GM12801 (cell line): ENCODE results near the gene MAK.

Experiments
- TF ChIP-seq, protein P1 (sequence below): IDR thresholded peaks from one replicate; pipeline ENCODE4 v1.5.1; 2011; ENCODE audit warnings: control low read depth; ENCODE audit not compliant: insufficient read length; ENCODE audit errors: extremely low read depth

MAK gene

DNA sequence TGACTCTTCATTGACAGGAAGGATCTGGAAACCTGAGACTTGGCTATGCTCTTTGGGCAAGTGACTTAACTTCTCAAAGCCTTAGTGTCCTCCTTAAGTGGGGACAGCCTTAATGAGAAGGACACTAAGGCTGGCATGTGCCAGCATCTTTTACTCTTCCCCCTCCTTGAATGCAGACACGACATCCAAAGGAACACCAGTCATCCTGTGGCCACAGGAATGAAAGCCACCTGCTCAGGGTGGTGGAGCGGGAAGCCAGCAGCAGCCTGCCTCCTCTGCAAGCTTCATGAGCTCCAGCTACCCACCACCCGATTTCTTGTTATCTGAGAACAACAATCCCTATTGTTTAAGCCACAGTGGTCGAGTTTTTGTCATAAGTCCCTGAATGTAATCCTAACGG lies 46.2 kb downstream of the MAK start:
- TF ChIP-seq, protein P1, sequence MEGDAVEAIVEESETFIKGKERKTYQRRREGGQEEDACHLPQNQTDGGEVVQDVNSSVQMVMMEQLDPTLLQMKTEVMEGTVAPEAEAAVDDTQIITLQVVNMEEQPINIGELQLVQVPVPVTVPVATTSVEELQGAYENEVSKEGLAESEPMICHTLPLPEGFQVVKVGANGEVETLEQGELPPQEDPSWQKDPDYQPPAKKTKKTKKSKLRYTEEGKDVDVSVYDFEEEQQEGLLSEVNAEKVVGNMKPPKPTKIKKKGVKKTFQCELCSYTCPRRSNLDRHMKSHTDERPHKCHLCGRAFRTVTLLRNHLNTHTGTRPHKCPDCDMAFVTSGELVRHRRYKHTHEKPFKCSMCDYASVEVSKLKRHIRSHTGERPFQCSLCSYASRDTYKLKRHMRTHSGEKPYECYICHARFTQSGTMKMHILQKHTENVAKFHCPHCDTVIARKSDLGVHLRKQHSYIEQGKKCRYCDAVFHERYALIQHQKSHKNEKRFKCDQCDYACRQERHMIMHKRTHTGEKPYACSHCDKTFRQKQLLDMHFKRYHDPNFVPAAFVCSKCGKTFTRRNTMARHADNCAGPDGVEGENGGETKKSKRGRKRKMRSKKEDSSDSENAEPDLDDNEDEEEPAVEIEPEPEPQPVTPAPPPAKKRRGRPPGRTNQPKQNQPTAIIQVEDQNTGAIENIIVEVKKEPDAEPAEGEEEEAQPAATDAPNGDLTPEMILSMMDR, result no peak

DNA sequence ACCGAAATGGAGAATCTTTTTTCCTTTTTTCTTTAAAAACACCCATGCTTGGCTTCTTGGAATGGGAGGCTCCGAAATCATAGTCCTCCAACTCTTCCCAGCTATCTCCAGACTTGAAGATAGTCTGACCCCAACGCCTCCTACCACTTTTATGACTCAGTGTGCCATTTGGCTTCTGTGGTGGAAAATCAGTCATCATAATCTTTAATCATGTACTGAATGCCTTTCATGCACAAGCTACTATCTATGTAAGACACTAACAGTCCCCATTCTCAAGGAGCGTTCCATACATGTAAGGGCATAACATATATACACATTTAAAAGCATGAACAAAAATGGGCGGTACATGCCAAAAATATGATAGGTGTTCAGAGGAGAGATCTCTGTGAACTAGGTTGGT lies 46.7 kb downstream of the MAK start:
- TF ChIP-seq, protein P1, result no peak

DNA sequence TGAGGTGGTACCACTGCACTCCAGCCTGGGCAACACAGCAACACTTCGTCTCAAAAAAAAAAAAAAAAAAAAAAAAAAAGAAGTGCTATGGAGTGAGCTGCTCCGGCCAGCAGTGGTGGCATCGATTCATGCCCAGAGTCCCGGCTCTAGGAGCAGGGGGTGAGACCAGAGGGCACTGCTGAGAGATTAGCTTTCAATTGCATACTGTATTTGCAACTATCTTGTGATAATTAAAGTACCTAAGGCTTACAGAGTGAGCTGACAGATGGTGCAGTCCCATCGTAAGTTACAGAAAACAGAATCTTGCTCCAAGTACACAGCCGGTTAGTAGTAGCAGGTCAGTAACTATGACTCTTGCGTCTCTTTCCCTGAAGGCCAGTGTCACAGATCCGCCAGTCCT lies 59.3 kb downstream of the MAK start:
- TF ChIP-seq, protein P1, result no peak

DNA sequence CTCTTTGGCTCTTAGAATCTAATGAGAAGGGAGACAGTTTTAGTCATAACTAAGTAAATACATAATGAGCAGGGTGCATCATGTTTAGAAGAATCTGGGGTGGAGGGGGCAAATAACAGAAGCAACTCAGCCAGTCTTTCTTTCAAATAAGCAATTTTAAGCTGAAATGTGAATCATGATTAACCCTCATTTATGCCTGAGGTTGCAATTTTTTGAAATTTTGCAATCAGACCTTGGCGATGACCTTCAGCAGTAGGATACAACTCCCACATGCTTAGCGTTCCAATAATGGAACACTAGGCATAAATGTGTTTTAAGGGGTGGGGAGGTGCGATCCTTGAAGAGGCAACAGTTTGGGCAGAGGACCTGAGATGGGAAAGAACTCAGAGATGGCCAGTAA lies 60.1 kb downstream of the MAK start:
- TF ChIP-seq, protein P1, result no peak

DNA sequence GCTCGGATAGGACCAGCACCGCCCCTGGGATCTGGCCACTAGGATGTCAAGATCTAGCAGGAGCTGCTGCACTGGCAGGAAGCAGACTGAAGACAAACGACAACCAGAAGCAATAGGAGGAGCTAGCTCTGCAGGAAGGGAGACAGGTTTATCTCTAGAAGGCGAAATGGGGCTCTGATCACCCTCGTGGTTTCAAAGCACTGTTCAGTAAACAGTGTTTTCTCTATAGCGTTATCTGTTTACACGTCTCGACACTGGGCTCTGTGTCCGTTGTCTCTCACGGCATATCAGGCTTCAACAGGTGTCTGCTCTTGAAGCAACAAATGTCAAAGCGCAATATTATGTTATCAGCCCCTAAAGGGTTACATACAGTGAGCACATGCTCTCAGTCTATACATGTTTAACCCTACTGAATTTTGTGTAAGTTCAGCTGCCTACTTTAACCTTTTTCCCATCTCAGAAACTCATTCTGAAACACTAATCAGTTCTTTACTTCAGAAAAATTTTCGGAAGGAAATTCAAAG lies 66.9 kb downstream of the MAK start:
- TF ChIP-seq, protein P1, result no peak

DNA sequence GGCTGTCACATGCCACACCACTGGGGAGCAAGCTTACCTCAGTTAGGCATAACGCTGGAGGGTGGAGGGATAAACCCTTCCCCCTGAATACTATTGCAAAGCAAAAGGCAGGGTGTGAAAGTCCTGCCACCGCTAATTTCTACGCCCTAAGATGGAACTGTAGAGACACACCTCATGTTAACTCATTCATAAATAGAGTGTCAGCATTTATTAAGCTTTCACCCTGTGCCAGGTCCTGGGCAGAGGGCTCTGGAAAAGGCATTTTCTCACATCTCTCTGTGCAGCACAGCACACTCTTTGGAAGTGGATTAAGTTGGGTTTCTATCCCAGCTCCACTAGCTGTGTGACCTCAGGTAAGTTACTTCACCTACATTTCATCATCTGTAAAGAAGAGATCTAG lies 68.9 kb downstream of the MAK start:
- TF ChIP-seq, protein P1, result no peak

DNA sequence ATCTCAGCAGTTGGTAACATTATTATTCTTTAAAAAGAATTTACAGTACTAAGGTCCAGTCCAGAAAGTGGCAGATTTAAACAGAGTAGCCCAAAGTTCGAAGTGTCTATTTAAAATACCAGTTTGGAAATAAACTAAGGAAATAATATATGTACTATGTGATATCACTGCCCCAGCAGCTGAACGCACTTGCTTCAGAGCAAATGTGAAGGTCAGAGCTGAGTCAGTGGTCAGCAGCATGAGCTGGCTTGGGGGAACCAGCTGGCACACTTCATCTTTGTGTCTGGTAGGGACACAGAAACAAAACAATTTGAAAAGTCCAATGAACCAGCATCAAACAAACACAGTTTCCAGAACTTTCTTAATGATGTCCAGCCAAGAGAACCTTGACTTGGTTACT lies 75.3 kb downstream of the MAK start:
- TF ChIP-seq, protein P1, result no peak
